Stimulated activated CD4-positive, alpha-beta T cell treated with anti-CD3 and anti-CD28 coated beads, Interleukin-15, amount 100 ng/mL, for 1 hour (primary cell): ENCODE results near the gene SLC35B4.

Experiments used
- DNase-seq, 2 donors: peaks; one replicate each; pipeline ENCODE4 v3.0.0-alpha.2; 2020; ENCODE audit warnings: low read depth in 1 of 2, low spot score in 1 of 2

The SLC35B4 gene

DNA sequence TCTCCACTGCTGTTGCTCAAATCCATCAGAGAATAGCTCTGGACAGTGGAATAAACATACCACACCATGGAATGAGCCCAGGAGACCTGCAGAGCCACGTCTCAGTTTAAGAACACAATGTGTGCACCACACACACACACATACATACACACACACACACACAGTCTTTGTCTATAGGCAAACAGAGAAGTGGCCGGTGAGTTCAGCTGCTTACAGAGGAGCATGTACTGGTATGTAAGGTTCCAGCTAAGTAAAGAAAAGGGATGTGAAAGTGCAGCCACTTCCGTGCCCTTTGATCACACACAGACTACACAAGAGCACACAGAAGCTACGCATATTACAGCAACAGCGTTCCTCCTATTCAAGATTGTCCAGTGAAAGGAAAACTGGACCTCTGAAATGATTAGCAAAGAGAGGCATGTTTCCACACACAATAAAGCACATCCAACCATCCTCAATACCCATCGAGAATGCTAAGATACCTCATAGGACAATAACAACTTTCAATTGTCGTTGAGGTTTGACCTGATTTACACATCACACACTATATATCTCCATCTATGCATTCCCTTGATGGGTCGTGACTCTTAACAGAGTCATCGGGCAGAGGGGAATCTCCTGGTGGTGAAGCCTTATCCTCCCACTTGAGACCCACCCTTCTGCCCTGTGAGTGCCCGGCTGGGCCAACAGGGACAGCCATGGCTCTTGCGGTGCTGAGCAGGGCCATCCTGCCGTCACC lies 23.6 kb downstream of the SLC35B4 start:
- no peak for DNase-seq

DNA sequence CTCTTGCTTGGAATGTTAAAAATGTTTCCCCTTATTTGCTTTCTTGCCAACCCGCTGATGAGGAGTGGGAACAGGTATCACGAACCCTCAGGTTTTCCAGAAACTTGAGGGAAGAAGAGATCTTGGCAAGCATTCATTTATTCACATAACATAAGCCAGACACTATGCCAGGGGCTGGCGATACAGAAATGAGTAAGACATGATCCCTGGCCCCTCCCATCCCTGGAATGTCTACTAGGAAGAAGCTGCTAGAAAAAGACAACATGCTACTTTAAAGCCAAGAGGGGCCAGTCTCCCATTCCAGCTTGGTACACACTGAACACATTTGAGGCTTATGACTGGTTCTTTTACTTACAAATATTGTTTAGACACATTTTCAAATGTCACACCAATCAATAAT lies 26.4 kb downstream of the SLC35B4 start:
- no peak for DNase-seq

DNA sequence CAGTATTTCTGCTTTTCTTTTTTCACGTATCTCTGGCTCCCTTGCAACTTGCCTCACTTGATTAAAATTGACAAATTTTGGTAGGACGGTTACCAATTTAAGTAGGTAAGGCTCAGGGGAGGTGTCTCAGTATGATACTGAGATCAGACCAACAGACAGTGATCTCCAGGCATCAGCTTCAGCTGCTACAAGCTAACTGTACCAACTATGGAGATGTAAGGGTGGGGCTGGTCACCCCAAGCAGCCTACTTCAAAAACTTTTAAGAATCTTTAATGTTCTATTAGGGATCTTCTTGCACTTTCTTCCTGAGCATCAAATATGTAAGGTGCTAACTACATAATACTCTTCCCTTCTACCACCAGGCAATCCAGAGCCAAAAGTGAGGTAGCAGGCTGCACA lies 26.9 kb downstream of the SLC35B4 start:
- DNase-seq = no peak

DNA sequence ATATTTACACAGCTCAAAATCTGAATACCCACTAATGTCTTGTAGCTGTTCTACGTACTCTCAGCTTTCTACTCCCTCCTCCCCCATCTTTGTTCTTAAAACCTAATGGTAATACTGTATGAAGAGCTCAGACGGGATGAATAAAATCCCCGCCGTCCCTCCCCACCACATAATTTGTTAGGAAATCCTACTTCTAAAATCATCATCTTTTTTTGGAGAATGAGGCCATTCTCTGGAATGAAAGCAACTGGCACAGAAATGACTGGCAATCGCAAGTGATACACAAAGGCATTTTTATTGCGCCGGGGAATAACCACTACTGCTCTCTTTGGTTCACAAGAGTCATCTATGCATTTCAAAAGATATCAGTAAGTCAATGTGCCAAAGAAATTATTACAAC lies 27.3 kb downstream of the SLC35B4 start:
- DNase-seq = no peak

DNA sequence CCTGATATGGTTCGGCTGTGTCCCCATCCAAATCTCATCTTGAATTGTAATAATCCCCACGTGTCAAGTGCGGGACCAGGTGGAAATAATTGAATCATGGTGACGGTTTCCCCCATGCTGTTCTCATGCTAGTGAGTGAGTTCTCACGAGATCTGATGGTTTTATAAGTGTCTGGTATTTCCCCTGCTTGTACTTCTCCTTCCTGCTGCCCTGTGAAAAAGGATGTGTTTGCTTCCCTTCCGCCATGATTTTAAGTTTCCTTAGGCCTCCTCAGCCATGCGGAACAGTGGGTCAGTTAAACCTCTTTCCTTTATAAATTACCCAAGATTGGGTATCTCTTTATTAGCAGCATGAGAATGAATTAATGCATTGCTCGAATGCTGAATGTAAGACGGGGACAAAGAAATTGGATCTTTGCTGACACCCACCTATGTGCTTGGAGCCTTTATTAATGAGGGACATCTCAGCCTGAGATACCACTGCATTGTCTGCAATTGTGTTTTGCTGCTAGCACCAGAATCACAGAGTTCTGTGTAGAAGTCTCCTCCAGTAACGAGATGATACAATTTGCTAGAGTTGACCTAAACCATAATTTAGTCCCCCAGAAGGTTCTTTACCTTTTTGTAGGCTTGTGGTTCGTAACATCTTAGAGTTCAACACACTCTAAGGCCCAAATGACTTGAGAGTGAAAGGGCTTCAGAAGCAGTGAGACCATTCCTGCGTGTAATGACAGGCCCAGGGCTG lies 28.6 kb downstream of the SLC35B4 start:
- DNase-seq = no peak

DNA sequence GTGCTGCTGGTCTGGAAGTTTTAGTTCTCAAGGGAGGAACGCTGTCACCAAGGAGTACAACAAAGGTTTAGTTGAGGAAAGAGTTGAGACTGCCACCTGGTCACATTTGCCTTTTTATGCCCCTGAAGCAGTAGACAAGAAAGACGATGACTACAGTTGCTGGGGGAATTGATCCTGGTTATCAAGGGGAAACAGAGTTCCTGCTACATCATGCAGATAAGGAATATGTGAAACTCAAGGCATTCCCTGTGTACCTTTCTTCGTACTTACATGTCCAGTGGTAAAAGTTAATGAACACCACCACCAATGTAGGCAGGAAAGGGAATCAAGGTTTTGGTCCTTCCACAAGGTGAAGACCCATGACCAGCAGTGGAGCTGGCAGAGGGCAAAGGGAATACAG lies 31.8 kb downstream of the SLC35B4 start:
- no peak for DNase-seq

DNA sequence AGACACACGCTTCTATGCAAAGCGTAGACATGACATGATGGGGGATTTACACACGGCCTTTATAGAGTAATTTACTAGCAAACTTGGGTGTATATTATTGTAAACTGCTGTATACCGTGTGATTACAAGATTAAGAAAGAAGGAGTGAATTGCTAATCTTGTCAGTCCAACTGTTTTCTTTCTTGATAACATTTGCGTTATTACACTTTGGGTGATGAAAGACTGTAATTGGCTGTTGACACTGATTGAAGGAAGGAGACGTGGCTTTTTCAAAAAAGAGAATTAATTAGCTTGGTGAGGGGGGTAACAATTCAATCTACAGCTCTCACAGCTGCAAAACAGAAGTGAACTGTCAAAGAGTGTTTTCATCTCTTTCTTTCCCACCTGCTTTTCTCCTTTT lies 32.7 kb downstream of the SLC35B4 start:
- no peak for DNase-seq

DNA sequence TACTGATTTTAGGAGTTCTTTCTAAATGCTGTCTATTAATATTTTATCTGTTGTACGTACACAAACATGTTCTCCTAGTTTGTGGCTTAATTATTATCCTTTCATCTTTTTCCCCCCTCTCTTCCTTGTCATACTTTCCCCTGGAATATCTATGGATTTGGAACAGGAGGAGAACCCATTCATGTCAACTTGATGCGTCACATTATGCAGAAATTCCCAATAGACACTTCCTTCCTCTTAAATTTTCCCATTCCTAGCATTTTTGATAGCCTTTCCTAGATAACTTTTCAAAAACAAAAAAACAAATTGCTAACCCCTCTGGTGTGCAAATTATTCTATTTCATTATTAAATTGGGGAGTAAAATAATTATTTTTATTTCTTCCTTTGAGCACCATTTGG lies 36.2 kb downstream of the SLC35B4 start:
- no peak for DNase-seq

DNA sequence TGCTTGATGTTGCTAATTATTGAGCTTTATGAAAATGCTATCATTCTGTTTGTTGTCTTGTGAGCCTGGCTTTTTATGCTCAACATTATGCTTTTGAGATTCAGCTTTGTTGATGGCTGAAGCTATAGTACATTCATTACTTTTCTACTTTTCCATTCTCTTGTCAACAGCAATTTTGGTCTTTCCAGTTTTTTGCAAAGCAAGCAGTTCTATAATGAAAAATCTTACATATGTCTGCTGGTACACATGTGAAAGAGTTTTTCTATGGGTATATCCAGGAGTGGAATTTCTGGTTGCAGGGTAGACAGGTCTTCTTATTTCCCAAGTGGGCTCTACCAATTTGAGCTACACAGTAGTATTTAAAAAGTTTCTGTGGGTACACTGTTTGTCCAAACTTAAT lies 36.8 kb downstream of the SLC35B4 start:
- DNase-seq = no peak

DNA sequence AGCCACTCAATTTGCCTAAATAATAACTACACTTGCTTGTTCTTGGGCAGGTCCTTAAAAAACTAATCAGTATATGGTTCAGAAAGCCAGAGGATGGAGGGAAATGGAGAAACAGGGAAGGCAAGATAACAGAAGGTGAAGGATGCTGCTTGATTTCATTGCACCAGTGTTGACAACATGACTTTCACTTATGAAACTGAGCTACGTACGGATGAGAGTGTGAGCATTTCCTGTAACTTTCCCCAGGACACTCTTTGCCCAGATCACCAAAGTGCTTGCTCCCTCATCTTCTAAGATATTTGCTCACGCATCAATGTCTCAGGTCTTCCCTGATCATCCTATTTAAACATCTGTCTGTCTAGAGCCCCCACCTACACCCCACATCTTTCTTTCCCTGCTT lies 37.4 kb downstream of the SLC35B4 start:
- no peak for DNase-seq

DNA sequence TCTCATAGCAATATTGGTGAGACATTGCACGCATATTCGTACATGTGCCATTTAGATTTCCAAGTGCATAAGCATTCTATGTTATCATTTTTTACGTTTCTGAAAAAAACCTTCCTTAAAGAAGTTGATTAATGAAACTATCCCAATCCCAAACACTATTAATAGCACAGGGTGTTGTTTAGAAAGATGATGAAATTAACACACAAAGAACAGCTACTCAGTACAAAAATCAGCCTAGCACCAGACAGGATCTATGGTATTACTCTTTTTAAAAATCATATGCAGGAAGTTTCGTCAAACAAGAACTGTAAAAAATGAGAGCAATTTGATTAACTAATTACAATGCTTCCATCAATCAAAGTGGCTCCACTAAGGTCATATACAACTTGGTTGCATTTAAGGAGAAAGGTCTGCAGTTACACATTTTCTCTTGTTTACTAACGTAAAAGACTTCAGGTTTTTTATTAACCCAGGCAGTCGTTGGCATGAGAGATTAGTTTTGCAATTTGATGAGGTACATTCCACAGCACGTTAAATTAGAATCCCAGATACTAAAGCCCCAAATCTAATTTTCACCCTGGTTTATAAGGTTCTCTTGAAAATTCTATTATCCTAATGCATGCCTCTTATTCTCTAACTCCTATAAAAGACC lies 38.1 kb downstream of the SLC35B4 start:
- DNase-seq = no peak

DNA sequence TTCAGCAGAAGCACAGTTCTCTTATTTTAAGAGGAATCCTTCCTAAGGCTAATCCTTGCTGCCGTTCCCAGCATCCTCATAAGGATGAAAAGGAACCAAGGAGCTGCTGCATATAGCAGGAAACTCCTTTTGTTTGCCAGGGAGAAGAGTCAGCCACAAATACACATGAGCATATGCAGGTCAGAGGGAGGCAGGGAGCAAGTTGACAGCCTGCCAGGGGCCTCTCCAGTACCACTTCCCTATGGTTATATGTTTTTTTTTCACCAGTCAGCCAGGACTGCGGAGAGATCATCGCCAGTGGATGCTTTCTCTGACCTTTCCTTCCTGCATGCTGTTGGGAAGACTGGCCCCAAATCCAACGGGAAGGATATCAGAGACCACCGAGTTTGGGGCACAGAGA lies 39.8 kb downstream of the SLC35B4 start:
- DNase-seq = no peak

DNA sequence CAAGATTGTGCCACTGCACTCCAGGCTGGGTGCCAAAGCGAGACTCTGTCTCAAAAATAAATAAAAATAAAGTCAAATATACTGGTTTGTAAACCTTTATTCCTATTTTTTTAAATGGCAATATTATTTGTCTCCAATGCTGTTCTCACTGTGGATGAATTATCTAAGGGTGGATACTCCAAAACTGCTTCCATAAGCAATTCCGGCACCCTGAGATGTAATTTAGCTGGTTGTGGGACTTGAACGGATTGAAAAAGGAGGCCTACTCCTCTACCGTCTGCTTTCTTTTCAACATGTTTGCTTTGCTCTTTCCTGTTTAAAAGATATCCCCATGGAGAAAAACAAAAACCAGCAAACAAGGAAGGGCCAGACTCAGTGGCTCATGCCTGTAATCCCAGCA lies 54.4 kb downstream of the SLC35B4 start:
- DNase-seq = no peak

DNA sequence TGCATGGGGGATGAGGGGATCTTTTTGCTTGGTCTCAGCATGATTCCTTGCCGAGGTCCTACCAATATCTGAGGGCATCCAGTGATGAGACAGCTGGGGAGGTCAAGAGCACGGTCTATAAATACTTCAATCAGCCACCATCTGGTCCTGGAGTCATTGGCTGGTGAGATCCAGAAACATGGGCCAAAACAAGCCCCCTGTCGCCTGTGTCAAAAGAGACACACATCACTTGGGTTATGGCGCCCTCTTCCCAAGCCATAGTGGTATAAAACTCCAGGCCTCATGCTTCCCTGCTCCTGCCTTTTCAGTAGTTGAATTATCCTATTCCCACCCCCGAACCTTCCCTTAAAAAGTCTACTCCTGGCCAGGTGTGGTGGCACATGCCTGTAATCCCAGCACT lies 60.9 kb downstream of the SLC35B4 start:
- no peak for DNase-seq

DNA sequence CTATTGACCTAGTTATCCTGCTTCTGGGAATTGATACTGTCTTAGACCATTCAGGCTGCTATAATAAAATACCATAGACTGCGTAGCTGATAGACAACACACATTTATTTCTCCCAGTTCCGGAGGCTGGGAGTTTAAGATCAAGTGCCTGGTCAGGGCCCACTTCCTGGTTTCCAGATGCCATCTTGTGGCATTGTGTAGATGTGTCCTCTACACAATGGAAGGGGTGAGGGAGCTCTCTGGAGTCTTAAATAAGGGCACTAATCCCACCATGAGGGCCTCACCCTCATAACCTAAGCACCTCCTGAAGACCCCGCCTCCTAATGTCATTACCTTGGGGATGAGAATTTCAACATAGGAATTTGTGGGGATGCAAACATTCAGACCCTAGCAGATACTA lies 62.4 kb downstream of the SLC35B4 start:
- DNase-seq = no peak

DNA sequence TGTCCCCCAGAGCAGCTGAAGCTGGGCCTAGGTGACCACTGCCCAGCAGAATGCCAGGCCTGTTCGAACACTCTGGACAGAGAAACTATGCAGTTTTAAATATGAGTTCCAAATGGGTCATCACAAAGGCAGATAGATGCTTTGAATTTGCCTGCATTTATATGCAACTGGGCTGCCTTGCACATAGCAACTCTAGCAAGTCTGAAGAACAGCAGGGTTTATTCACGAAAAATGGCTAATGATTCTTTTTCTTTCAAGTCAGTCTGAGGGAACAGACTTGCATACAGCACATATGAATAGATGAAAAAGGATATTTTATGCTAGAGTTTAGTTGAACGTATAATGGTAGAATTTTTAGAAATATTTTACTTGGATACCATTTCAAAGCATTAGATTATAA lies 68.5 kb downstream of the SLC35B4 start:
- DNase-seq = no peak

DNA sequence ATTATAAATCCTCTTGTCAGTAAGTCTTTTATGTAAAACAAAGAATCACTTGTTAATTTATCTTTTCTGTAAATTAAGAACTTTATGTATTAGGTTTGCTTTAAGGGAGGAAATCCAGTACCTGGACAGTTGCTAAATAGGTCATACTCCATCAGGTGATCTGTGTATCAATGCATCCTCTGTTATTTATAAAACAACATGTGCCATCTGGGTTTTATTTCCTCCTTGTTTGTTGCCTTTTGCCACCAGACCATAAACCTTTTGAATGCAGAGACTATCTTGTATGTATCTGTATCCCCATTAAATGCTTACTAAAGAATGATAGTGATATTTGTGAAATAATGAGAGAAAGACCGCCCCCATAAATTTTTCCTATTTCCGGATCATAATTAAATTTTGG lies 70.0 kb downstream of the SLC35B4 start:
- DNase-seq = no peak

DNA sequence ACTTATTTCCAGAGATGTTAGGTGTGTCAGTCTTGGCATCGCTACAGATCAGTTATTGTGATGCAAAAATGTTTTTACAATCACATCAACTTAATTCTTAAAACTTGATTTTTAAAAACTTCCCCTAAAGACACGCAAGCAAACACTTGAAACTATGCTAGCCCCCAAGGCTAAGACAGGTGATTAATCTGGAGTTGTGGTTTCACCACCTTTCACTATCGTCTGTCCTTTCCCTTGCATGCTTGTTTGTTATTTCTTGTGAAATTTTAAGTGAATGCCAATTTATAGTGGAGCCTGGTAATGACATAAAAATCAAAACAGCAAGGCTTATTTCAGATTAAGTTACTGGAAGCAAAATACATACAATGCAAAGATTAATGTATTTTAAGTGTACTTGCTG lies 70.4 kb downstream of the SLC35B4 start:
- DNase-seq = no peak

DNA sequence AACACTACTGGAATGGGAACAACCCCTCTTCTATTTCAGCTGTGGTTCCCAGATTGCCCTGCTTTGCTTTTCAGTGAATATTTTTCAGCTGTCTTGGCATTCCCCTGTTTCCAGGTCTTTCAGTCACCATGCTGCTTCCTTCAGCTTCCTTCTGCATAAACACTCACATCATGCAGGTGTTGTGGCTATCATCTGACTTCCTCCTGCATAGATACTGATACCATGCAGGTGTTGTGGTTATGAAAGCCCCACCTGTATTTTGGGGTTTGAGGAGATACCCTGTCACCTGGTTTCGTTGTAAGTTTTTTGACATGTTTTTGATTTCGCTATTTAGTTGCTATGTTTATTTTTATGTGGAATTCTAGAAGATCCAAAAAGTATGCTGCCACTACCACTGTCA lies 71.5 kb downstream of the SLC35B4 start:
- no peak for DNase-seq
